HG03159 (cell line): ENCODE results near the gene LDB2.

Experiments
- ATAC-seq: cut with Tn5 transposase; IDR thresholded peaks from one replicate; pipeline ENCODE4 v1.9.1; 2021; ENCODE audit warnings: mild to moderate bottlenecking, moderate library complexity; ENCODE audit not compliant: unreplicated experiment

The LDB2 gene

DNA sequence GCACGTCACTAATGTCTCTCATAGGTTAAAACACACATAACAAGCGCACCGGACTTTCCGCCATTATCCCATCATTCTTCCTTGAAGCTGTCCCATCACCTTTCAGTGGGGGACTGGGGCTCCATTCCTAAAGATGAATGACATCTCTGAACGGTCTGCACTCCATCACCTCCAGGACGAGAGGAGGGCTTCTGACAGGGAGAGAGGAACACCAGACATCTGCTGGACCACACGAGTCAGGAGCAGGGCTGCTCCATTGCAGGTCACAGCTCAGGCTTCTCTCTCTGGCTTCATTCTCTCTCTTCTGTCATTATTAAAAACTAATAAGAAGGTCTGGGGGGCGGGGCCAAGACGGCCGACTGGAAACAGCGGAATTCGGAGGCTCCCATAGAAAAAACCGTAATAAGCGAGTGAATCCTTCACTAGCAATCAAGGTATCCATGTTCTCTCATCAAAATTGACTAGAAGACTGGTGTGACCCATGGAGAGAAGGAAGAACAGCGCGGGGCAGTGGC, 289.8 kb downstream of the LDB2 start:
- no peak for ATAC-seq

DNA sequence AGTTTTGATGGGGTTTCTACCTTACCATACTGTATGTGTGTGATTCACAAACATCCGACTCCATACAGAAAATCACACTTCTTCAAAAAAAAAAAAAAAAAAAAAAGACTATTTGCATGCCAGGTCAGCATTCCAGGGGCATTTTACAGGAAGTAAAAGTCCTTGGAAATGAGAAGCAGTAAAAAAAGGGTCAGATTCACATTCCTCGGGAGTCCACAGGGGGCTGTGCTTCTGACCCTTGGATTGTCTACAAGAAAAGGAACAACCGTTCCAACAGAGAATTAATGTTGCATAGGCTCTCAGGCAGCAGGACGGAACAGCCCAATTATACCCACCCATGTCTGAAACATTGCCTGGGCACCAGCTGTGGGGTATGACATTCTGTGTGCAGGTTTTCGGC, 290.3 kb downstream of the LDB2 start:
- no peak for ATAC-seq

DNA sequence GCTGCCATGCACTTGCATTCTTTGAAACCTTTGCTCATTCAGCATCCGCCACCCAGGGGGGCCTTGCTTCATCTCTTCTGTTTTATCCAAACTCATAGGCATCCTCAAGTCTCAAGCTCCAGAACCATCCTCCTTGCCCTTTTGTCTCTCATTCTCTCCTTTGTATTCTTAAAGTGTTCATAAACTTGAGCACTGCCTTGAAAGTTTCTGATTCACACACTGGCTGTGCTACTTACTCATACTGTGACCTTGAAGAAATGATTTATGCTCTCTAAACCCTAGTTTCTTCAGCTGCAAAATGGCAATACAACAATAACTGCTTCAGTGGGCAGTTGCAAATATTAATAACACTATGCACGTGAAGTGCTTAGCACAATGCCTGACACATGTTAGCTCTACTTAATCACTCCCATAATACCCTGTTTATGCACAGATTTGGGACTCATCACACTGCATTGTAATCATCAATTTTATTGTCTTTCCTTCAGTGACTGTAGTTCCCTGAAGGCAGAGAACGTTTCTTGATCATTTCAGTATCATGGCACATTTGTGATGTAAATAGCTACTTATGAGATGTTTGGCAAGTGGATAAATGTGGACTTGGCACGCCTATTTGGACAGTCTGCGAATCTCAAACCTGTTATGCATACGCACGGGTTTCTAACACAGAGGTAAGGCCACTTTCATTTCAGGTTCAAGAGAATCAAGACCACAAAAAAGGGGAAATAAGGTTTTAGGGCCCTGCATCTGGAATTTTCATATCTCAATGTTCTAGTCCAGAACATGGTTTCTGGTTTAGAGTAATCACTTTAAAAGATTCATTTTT, 291.0 kb downstream of the LDB2 start:
- no peak for ATAC-seq

DNA sequence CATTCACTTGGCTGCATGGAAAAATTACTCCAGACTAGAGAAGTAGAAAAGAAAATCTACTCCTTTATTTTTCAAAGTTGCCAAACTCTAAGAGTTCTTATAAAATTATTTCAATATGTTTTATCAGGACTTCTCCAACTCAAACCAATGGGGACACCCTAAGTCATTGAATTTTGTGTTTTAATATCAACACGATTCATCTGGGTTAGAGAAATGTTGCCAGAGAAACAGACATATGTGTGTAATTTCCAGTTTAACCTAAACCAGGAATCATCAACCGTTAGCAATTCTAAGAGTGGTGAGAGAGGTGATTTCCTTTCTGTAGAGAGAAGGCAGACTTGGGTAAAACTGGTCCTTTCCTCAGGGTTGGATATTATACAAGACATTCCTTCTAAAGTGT, 291.8 kb downstream of the LDB2 start:
- ATAC-seq = no peak

DNA sequence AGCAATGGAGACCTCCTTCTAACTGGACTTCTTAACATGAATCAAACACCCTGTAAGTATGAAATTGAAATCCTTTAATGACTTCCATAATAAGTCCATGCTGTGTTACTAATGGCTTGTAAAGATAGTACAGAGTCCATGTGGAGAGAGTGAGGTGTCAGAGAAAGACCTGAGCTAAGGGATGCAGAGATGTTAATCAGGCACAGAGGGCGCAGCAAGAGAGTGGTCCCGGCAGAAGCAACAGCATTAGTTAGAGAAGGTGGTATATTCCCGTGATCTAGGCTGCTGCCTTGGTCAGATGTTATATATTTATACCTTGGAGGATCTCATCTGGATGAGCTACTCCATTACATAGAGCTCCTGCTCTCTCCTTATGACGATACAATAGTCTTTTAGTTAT, 295.3 kb downstream of the LDB2 start:
- no peak for ATAC-seq

DNA sequence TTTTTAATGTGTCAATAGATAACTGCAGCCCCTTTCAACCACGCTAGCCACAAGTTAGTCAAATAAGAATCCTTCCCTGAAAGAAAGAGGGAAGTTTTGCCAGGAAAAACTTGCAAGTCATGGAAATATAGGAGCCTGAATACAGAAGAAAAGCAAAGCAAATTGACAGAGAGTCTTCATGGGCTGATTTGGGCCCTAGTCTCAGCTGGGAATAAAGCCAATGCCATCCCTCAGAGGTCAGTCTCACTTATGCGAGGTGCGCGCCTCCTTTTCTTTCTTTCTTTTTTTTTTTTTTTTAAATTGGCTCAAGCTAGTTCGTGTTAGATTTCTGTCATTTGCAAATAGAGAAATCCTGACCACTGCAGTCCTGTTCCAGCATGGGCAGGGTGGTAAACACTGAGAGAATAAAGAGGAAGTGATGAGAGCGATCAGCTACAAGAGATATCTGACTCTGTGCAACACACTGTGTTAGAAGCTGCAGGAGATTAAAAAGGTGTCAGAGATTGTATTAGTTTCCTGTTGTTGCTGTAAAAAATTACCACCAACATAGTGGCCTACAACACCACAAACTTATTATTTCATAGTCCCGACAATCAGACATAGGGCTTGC, 299.7 kb downstream of the LDB2 start:
- no peak for ATAC-seq

DNA sequence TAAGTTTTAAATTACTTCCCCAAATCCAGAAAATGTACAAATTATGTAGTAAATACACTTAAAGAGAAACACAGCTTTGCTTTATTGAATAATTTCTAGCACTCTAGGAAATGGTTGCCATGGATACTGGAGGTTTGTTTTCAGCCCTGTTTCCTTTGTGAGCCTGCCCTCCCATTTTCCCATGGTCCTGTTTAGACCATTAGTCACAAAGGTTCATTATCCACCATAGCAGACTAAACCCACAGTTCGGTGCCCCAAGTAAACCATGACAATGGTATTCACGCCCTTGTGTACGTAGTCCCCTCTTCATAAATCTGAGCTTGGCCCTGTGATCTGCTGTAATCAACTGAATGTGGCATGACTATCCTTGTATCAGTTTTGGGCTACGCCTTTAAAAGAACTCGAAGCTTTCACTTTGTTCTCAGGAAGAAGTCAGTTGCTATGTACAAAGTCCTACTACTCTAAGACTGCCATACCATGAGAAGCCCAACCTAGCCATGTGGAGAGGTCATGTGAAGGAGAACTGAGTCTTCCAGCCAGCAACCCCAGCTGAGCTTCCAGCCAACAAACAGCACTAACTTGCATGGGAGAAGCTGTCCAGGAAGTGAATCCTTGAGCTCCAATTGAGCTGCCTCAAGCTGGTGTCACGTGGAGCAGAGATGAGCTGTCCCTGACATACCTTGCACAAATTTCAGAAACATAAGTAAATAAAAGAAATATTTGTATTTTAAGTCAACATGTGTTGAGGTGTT, 300.4 kb downstream of the LDB2 start:
- no peak for ATAC-seq

DNA sequence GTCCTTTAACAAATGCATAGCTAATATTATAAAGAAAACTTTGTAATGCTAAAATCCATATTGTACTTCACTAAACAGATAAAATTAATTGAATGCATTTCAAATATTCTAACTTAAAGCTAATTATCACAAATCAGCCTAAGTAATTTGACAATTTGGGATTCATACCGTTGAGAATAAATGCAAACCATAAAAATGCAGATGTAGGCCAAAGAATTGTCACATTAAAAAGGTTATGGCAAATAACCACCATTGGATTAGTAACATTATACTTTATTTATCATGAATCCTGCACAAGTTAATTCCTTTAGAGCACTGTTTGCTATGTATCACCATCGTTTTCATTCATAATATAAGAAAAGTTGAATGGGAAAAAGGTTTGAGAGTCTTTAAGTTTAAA, 301.0 kb downstream of the LDB2 start:
- no peak for ATAC-seq

DNA sequence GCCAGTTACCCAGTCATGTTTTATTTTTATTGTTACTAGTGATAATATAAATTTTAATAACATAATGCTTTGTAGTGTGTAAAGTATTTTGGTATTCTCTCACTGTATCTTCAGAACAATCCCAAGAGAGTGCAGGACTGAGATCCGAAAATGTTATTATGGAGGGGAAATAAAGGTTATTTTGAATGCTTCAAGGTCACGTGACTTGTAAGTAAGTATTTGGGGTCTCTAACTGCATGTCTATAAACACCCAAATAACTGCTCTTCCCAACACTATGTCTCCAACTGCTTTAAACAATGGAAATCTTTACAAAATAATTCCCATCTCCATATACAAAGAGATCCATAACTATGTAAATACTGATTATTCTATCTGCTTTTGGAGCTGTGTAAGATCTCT, 302.2 kb downstream of the LDB2 start:
- no peak for ATAC-seq

DNA sequence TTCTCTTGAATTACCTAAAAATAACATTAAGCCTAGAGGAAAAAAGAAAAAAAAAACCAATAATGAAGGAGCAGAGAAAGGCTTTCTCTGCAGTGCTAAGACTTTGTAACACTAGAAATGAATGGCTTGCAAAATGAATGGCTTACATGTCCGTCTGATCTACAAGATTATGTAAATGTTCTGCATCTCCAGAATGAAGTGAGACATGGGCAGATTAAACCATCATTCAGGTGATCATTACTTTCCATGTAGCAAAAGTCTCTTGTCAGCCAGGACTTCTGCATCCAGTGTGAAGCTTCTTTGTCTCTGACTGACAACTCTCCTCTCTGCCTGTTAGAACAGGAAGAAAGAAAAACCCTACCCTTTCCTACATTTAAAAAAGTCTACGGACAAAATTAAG, 304.3 kb downstream of the LDB2 start:
- no peak for ATAC-seq

DNA sequence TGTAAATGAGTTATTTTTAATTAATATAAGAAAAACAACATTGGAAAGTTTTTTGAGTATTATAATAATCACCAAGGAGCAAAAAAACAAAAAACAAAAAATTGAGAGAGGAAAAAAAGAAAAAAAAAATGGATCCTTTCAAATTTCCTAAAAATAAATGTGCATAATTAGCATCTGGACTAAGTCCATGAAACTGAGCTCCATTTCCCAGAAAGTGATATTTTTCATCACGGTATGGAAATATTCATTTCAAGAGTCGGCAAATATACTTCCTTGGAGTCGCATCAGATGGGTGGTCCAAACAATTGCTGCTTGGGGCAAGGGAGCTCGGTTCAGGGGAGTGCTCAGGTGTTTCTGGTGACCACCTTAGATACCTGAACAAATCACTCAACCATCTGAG, 305.1 kb downstream of the LDB2 start:
- ATAC-seq = no peak

DNA sequence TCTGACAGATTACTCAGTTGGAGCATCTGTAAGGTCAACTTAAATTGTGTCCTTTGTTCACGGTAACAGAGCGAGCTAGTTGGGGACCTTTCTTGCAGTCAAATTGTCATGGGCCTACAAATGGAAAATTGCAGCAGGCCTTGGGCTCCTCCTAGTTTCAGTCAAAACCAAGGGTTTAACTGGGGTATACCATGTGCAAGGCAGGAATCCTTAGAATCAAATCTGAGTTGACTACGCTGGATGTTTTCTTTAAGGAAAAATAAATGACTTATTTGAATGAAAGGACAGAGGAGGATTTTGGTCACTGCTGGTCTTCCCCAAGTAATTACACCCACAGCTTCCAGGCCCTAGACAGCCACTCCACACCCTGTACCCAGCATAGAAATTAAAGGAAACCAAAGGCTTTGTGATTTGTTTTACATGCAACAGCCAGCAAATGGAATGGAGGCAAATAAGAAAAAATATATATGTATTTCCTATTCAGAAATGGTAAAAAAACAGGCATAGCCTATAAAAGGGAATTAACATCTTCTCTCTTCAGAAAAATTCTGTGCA, 307.1 kb downstream of the LDB2 start:
- no peak for ATAC-seq

DNA sequence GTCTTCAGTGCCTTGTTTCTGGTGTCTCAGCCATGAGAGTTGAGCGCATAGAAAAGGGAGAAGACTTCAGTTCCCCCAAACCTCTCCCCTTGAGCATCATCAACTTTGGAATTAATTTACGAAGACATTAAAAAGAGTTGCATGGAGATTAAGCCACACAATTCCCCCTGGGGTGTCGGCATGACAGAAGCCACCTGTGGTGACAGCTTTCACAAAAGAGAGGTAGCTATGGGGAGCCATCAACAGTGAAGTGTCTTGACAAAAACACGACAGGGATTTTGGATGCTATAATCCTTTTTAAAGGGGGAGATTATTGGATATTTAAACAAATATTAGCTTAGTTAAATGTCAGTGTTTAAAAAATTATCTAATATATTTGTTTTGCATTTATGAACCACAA, 307.6 kb downstream of the LDB2 start:
- ATAC-seq = no peak

DNA sequence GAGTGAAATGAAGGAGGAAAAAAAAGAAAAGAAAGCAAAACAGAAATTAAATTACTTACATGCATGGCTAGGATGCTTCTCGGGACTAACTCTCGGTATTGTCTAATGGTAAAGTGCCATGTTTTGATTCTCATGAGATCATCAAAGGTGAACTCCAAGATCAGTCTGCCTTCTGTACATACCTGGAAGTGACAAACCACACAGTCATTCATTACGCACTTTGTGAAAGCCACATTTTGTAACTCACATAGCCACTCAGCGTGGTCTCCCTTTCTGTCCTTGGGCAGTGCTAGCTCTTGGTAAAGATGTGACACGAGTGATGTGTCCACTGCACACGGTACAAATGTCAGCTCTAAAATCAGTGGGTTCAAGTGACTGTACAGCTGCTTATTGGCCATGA, 309.8 kb downstream of the LDB2 start:
- no peak for ATAC-seq

DNA sequence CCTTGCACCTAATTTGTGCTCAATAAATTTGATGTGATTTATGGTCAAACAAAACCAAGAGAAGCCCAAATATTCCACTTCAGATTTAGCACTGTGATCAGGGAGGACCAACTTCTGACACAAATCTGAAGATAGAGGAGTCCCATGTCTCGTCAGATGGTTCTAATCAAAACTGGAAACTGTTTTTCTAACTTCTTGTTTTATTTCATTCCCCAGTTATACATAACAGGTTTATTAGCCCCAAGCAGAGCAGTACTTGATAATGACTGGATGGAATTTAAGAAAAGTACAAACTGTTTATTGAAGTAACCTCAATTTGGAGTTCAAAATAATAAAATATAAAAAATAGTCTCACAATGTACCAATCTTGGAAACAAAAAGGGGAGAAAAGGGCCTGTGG, 310.3 kb downstream of the LDB2 start:
- no peak for ATAC-seq

DNA sequence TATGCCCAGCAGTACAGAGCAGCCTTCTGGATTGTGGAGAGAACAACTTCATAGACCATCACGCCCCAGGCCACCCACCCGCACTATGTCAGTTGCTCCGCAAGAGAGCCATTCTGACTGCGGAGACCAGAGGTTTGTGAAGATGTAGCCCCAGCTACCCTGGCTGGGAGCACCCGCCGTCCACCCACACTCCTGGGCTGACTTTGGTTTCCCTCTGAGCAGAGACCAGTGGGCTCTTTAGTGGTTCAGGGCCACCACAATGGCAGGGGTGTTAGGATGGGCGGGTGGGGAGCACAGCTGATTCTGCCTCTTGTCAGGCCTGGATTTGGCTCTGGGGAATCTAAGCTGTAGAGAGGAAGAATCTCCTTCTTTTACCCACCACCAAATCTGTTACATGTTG, 313.4 kb downstream of the LDB2 start:
- no peak for ATAC-seq

DNA sequence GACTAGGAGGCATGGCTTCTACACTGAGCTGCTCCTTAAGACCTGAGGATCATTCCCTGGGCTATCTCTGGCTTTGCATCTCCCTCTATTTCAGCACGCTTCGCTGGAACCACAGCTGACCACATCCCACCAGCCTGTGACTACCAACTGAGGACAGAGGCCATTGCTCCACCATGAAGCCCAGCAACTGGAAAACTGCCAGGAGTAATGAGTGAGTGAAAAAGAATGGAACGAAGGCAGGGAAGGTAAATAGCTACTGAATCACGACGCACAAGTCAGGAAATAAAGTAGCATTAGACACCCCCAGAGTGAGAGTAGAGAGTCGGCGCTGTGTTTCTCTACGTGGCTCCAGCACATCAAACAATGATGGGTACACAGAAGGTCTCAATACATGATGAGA, 314.7 kb downstream of the LDB2 start:
- ATAC-seq = no peak

DNA sequence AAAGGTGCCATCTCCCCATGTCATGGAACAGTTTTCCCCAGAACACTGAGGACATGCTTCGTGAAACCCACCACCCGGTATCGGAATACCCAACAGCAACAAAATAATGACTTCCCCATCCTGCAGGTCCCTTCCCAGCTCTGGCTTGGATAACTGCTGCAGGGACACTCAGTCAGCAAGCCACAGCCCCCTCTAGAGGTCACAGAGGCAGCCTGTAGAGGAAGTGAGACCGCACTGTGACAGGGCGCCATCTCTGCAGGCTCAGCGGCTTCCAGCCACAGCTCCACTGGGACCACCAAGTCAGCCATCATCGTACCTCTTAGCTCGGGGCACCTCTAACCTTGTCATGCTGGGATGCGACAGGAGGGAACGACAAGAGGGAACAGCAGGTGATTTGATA, 315.9 kb downstream of the LDB2 start:
- ATAC-seq = no peak

DNA sequence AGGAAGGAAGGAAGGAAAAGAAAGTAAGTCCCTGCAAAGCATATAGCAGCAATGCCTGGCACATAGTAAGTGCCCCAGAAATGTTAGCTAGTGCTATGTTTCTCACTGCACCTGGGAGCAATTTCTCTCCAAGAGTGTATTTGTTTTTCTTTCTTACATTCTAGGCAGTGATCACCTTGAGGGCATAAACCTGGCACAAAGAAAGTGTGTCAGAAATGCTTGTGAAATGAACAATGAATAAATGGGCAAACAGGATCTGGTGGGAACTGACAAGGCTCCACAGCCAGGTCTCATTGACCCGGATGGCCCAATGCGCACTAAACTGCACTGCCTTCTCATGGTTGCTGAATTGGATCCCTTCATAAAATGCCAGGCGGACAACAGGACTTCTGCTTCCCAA, 316.4 kb downstream of the LDB2 start:
- no peak for ATAC-seq

DNA sequence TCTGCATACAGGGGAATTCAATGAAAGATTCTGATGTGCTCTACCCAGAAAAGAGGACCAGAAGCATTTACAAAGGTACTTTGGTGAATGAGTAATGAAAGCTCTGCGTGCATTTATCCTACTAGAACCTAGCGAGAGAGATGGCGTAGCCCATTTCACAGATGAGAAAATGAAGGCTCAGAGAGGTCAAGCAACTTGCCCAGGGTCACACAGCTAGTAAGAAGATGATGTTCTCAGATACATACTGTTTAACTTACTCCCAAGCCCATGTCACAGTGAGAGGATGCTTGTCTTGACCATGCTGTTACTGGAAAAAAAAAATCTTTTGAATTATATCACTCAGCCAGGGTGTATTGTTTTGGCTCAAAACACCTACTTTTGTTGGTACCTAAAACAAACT, 317.3 kb downstream of the LDB2 start:
- no peak for ATAC-seq

DNA sequence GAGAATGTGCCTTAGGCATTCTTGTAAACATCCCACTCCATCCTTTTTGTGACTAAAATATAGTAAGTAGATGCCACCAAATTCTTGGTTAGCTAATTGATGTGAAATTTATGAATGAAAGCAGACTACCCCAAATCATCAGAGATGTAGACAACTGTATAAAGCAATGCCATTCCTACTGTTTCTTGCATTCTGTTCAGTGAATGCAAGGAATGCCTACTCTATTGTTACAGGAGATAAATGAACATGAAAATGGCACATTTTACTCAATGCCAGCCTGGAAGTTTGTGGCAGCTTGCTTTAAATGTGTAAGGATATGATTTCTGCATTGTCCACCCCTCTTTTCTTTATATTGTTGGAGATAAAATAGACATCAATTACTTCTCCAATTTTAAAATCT, 317.9 kb downstream of the LDB2 start:
- ATAC-seq = no peak

DNA sequence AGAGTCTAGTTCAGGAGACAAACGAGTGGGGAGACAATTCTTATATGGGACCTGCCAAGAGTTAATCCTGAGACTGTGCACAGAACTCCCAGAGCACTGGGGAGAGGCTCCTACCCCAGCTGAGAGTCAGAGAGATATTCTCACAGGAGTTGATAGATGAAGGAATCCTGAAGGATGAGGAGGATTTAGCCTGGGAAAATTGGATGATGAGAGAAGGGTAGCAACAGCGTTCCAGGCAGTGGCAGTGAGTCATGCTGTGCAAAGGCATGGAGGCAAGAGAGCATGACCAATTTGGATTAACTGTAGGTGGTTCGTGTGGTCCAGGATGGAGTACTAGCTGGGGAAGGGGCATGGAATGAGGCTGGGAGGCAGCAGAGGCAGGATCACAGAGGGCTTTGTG, 318.6 kb downstream of the LDB2 start:
- ATAC-seq = no peak
